CD4-positive, alpha-beta T cell treated with Interleukin-2 at 100 ng/mL for 4 hours (primary cell): ENCODE data around the gene KIAA0586.
"Not testable (repeated sequence)": the region's sequence is repeated elsewhere in the genome, so short reads cannot be mapped to it uniquely, and the experiment has no call there.

Source experiments
- DNase-seq: peaks from one replicate; pipeline ENCODE4 v3.0.0-alpha.2; 2020; ENCODE audit warnings: low spot score

Gene KIAA0586

DNA sequence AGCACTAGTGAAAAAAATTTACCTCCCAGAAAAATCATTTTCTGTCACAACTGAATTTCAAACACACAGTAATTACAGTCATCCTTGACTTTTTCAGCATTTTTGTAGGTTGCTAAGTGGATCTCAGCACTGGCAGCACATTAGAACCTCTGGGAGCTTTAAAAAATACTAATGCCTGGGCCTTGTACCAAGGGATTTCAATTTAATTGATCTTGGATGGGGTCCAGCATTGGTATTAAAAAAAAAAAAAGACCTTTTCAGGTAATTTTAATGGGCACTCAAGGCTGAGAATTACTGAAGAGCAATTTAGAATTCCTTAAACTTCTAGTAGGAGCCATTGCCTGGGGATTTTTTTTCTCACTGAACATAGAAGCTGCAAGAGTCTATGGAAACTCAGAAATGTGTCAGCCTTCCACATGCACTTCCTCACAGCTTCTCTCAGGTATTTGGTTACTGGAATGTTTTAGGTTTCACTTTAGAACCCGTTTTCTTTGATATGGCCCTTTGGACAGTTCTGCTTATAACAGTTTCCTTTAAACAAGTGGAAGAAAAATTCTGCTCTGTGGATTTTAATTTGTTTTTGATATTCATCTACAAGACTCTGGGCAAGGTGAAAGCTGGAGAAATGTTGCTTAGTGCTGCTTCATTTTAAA, 121.7 kb downstream of the KIAA0586 start:
- no peak for DNase-seq

GRCh38 chr14:58553959-58554358, 126.4 kb downstream of the KIAA0586 start:
- DNase-seq = no peak

GRCh38 chr14:58555647-58556046, 128.1 kb downstream of the KIAA0586 start:
- DNase-seq = no peak

DNA sequence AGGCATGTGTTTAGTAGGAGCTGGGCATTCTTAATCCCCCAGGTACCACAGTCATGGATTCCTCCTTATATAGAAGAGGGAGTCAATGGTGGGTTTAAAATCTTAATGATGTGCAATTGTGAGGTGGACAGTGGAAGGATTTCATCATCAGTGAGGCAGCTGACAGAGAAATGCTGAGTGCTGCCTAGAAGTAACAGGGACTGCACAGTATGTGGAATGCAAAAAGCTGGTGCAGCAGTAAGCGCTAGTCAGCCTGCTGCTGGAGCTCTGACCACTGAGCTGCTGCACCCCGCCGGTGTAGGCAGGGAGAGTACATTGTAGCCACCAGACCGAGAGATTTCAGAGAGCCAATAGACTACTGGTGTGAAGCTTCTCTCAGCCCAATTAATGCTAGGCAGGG, 129.7 kb downstream of the KIAA0586 start:
- DNase-seq = no peak

GRCh38 chr14:58560208-58560607, 132.7 kb downstream of the KIAA0586 start:
- no peak for DNase-seq

- DNase-seq = no peak
These were observed 134.6 kb downstream of the KIAA0586 start for GRCh38 chr14:58562141-58562540.

DNA sequence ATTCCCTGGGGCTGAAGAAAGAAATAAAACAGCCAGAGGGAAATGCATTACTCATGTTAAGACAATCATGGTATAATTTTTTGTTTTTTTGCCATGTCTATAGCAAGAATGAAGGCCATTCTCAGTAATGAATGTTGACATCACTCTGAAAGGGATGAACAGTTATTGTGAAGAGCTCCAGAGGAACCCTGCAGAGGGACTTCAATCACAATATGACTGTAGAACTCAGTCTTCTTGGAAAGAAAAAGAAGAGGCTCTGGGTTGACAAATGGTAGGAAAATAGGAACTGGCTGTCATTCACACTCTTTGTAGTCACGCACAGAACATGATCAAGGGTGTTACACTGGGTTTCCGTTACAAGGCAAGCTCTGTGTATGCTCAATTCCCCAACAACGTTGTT, 136.5 kb downstream of the KIAA0586 start:
- no peak for DNase-seq

DNA sequence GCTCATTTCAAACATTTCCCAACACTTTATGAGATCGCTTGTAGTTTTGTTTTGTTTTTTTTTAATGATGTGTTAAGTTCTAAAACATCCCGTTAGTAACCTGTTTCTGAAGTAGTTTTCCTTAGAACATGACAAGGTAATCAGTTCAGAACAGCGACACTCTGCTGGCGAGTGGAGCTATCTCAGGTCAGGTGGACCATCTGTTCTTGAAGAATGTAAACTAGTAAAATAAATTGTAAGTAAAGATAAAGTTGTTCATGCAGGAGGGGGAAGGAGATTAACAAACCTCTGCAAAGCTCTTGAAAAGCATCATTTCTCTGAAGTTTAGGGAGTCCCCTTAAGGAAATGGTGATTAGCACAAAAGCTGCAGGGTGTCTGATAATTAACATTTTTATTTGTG, 138.3 kb downstream of the KIAA0586 start:
- no peak for DNase-seq

- no peak for DNase-seq
These were observed 139.5 kb downstream of the KIAA0586 start for GRCh38 chr14:58566979-58567378.

DNA sequence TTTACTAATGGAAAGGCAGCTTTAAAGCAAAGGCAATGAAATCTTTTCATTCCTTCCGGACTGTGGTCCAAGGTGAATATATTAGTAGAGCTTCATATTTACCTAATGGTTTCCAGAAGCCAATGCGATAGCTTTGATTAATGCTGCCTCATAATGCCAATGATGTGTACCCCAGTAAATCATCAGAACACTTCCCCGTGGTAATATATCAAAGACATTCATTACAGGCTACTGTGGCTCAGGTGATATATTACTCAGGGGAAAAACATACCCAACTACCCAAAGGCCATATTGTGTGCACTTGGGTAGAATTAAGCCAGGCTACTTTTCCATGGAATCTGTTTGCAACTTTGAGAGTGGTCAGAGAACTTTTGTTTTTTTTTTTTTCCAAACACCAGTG, 140.8 kb downstream of the KIAA0586 start:
- DNase-seq = no peak

- DNase-seq = no peak
These were observed 143.7 kb downstream of the KIAA0586 start for GRCh38 chr14:58571256-58571655.

DNA sequence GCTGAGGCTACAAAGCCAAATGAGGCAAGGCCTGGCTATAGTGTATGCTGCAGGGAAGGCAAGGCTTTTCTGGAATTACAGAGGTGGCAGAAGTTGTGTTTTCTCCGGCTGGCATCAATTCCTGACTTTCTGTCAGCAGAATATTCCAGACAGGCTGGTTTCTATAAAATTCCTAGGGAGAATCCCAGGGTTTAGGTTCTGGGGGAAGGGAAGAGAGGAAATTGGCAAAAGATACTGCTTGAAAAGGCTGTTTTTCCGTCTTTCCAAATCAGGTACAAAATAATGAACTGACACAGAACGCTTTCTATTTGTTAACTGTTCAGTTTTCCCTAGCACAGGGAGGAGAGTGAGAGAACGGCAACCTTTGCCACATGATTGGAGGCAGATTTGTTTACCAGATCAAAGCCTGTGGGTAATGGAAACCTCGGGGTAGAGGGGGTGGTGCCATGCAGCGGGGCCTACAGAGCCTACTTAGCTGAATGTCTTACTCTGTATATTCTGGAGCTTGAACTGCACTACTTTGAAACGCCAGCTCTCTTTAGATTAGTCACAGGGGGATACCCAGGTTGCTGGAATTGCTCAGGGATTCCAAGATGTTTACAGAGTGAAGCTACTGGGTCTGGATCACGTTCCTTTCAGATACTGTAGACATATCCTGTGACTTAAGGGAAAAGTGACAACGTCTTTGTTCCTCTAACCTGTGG, 144.4 kb downstream of the KIAA0586 start:
- DNase-seq = peak; percentile 1

DNA sequence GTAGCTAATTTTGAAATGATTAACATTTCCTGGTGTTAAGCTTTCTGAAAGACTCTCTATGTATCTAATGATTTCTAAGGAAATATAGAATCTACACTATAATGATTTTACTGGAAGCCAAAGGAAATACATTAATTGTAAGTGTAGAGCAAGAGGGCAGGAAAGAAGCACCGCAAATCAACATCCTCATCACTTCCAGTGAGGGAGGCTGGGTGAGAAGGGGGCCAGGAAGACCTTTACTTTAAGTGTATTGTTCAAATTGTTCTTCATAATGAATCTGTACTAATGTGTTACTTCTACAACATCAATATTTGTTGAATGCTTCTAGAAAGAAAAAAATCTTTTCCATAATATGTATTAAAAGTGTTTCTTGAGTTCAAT, 144.9 kb downstream of the KIAA0586 start:
- no peak for DNase-seq

- no peak for DNase-seq
These were observed 145.3 kb downstream of the KIAA0586 start for GRCh38 chr14:58572863-58573262.

GRCh38 chr14:58574623-58575022, 147.1 kb downstream of the KIAA0586 start:
- DNase-seq = no peak

DNA sequence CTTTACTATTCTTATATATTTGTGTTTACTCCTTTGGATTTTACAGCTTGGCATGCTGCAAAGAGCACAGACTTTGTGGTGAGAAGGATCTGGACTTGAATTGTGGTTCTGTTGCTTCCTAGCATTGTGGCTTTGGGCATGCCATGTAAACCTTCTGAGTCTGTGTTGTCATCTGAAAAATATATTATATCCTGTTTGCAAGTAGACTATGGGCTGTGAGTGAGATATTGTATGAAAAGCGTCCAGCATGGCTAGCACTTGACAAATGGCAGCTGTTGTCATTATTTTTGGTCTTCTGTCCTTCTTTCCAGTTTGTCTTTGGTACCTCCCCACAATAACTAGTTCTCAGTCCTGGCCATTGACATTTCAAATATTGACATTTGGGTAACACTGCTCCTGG, 148.4 kb downstream of the KIAA0586 start:
- no peak for DNase-seq

DNA sequence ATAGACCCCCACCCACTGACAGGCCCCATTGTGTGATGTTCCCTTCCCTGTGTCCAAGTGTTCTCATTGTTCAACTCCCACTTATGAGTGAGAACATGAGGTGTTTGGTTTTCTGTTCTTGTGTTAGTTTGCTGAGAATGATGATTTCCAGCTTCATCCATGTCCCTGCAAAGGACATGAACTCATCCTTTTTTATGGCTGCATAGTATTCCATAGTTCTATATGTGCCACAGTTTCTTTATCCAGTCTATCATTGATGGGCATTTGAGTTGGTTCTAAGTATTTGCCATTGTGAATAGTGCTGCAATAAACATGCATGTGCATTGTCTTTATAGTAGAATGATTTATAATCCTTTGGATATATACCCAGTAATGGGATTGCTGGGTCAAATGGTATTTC, 152.5 kb downstream of the KIAA0586 start:
- not testable (repeated sequence) for DNase-seq

DNA sequence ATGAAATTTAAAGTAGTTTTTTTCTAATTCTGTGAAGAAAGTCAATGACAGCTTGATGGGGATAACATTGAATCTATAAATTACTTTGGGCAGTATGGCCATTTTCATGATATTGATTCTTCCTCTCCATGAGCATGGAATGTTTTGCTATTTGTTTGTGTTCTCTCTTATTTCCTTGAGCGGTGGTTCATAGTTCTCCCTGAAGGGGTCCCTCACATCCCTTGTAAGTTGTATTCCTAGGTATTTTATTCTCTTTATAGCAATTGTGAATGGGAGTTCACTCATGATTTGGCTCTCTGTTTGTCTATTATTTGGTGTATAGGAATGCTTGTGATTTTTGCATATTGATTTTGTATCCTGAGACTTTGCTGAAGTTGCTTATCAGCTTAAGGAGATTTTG, 153.9 kb downstream of the KIAA0586 start:
- DNase-seq = not testable (repeated sequence)

- no peak for DNase-seq
These were observed 156.9 kb downstream of the KIAA0586 start for GRCh38 chr14:58584383-58584782.

- no peak for DNase-seq
These were observed 159.8 kb downstream of the KIAA0586 start for GRCh38 chr14:58587271-58587670.

DNA sequence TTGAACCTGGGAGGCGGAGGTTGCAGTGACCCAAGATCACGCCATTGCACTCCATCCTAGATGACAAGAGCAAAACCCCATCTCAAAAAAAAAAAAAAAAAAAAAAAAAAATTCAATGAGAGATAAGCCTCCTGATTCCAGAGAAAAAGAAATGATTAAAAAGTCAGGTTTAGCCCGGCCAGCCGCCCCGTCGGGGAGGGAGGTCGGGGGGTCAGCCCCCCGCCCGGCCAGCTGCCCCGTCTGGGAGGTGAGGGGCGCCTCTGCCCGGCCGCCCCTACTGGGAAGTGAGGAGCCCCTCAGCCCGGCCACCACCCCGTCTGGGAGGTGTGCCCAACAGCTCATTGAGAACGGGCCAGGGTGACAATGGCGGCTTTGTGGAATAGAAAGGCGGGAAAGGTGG, 160.8 kb downstream of the KIAA0586 start:
- DNase-seq = not testable (repeated sequence)

GRCh38 chr14:58593977-58594376, 166.5 kb downstream of the KIAA0586 start:
- no peak for DNase-seq

GRCh38 chr14:58597041-58597440, 169.5 kb downstream of the KIAA0586 start:
- no peak for DNase-seq
